ENCODE results near the gene CFH.
"Not testable (repeated sequence)": the region's sequence is repeated elsewhere in the genome, so short reads cannot be mapped to it uniquely, and the experiment has no call there.

CFH gene

DNA sequence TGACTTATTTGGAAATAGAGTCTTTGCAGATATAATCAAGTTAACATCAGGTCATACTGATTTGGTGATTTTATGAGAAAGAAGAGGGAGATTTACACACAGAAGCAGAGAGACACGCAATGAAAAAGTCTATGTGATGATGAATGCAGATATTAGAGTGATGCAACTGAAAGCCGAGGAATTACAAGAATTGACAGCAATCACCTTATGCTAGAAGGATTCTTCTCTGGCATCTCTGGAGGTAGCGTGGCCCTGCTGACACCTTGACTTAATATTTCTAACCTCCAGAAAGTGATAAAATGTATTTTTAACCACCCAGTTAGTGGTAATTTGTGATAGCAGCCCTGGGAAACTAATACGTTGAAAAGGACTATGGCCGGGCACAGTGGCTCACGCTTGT, 14.2 kb upstream of the CFH start:
- no peak overlapping the region for H3K9ac ChIP-seq
- H3K4me1 ChIP-seq, result no peaks in the 10 kb centered on the region
- no peaks in the 10 kb centered on the region for H3K36me3 ChIP-seq
- H3K4me2 ChIP-seq, result no peak overlapping the region
- no peak for TF ChIP-seq Cebpa-rat (IDR thresholded peaks at IDR 0.05)
- no peaks in the 10 kb centered on the region for H4K20me1 ChIP-seq
- H3K4me3 ChIP-seq, result no peak overlapping the region
- H3K9me3 ChIP-seq (replicated peaks in 1 of 11), result no peaks in the 10 kb centered on the region
- no peak overlapping the region for H3K27ac ChIP-seq
- H3K27me3 ChIP-seq, result no peaks in the 10 kb centered on the region

DNA sequence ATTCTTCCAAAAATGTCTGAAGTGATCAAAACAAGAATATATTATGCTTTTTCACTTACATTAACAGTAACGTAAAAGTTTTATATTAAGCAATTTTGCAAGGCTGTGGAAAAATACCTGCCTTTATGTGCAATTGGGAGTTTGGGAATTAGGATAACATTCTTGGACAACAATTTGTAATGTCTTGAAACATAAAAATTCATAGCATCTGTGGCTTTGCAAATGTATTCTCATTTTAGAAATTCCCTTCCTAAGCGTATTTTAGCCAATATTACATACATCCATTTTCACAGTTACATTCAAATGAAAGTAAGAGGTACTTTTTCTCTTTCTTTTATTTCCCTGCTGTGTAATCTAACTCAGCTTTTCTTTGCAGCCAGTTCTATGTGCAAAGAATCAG, 13.4 kb upstream of the CFH start:
- H3K9me3 ChIP-seq (replicated peaks in 1 of 11), result no peaks in the 10 kb centered on the region
- H3K4me3 ChIP-seq, result no peak overlapping the region
- no peak for TF ChIP-seq Cebpa-rat (IDR thresholded peaks at IDR 0.05)

GRCh38 chr1:196639291-196639690, 12.6 kb upstream of the CFH start:
- H3K4me3 ChIP-seq; H3K9ac ChIP-seq; H3K27me3 ChIP-seq; H3K36me3 ChIP-seq; H3K4me1 ChIP-seq; H3K27ac ChIP-seq; H4K20me1 ChIP-seq; H3K4me2 ChIP-seq; H3K9me3 ChIP-seq (replicated peaks in 1 of 11): not testable (repeated sequence)

More for the DNA sequence above, 13.4 kb upstream of the CFH start:
- no peaks in the 10 kb centered on the region for H3K36me3 ChIP-seq
- H3K9ac ChIP-seq, result no peak overlapping the region
- no peaks in the 10 kb centered on the region for H3K27me3 ChIP-seq
- no peak overlapping the region for H3K27ac ChIP-seq
- H3K4me2 ChIP-seq, result no peak overlapping the region
- no peaks in the 10 kb centered on the region for H4K20me1 ChIP-seq
- H3K4me1 ChIP-seq, result no peaks in the 10 kb centered on the region

GRCh38 chr1:196640976-196641375, 10.9 kb upstream of the CFH start:
- Histone ChIP-seq H3K36me3 (no peaks in the 10 kb centered on the region), H3K27me3 (no peaks in the 10 kb centered on the region), H3K4me3 (no peak overlapping the region), H3K27ac (no peak overlapping the region), H3K9ac (no peak overlapping the region), H4K20me1 (no peaks in the 10 kb centered on the region), H3K4me2 (no peak overlapping the region), H3K4me1 (no peaks in the 10 kb centered on the region), H3K9me3 (replicated peaks in 1 of 11) (no peaks in the 10 kb centered on the region)
- no peak for TF ChIP-seq Cebpa-rat (IDR thresholded peaks at IDR 0.05)

GRCh38 chr1:196649990-196650389, 1.9 kb upstream of the CFH start:
- TF ChIP-seq Cebpa-rat (IDR thresholded peaks at IDR 0.05), result no peak
- H3K4me2 ChIP-seq, result no peak overlapping the region
- no peaks in the 10 kb centered on the region for H3K27me3 ChIP-seq
- no peaks in the 10 kb centered on the region for H4K20me1 ChIP-seq
- peaks cover 7 to 17% (median 13%) of the 10 kb centered on the region in 10 experiments; a peak in 18 of 20 replicates for H3K4me1 ChIP-seq
- H3K4me3 ChIP-seq, result no peak overlapping the region
- H3K9ac ChIP-seq, result no peak overlapping the region
- H3K9me3 ChIP-seq (replicated peaks in 1 of 11), result no peaks in the 10 kb centered on the region
- H3K36me3 ChIP-seq, result no peaks in the 10 kb centered on the region
- no peak overlapping the region for H3K27ac ChIP-seq

- no peak overlapping the region for H3K9ac ChIP-seq
- no peak overlapping the region for H3K4me3 ChIP-seq
- H3K27ac ChIP-seq, result no peak overlapping the region; a peak in 1 of 22 replicates
- H3K27me3 ChIP-seq, result no peaks in the 10 kb centered on the region
- H3K4me1 ChIP-seq, result peaks cover 7 to 19% (median 13%) of the 10 kb centered on the region in 10 experiments; a peak in 18 of 20 replicates
- H3K36me3 ChIP-seq, result no peaks in the 10 kb centered on the region
- H4K20me1 ChIP-seq, result no peaks in the 10 kb centered on the region
- H3K4me2 ChIP-seq, result peak overlapping the region in 1 of 11 experiments; percentile 76; a peak in 1 of 22 replicates
- TF ChIP-seq Cebpa-rat (IDR thresholded peaks at IDR 0.05), result no peak
- no peaks in the 10 kb centered on the region for H3K9me3 ChIP-seq (replicated peaks in 1 of 11)
Observed at GRCh38 chr1:196650403-196650802, 1.4 kb upstream of the CFH start.

GRCh38 chr1:196651079-196651478, 764 bp upstream of the CFH start:
- H3K4me3 ChIP-seq, result peak overlapping the region in 2 of 10 experiments; percentile 39 to 55; a peak in 2 of 20 replicates
- no peak for TF ChIP-seq Cebpa-rat (IDR thresholded peaks at IDR 0.05)
- H3K4me1 ChIP-seq, result peaks cover 7 to 19% (median 13%) of the 10 kb centered on the region in 10 experiments; a peak in 18 of 20 replicates
- no peaks in the 10 kb centered on the region for H3K9me3 ChIP-seq (replicated peaks in 1 of 11)
- no peaks in the 10 kb centered on the region for H4K20me1 ChIP-seq
- peak overlapping the region in 1 of 11 experiments; percentile 38; a peak in 2 of 22 replicates for H3K9ac ChIP-seq
- no peaks in the 10 kb centered on the region for H3K27me3 ChIP-seq
- H3K27ac ChIP-seq, result peak overlapping the region in 10 of 11 experiments; percentile 3 to 66 (median 48); a peak in 13 of 22 replicates
- no peaks in the 10 kb centered on the region for H3K36me3 ChIP-seq
- H3K4me2 ChIP-seq, result peak overlapping the region; percentile 41 to 86 (median 71); a peak in 18 of 22 replicates

DNA sequence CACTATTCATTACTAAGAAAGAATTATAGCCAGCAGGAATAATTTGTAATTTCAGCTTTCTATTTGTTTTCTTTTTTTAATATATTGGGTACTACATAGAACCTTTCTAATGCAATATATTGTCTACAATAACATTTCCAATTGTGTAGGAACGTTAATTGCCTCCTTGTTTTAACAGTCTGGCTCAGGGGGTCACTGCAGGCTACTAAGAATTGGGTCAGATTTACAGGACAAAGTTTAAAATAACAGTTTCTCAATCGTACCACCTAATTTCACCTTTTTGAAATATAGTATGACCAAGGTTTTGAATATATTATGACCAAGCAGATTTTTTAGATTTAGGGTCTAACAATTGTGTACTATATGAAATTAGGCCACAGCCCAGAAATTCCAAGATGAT, 2.4 kb downstream of the CFH start:
- H3K27me3 ChIP-seq, result no peaks in the 10 kb centered on the region
- peak overlapping the region in 2 of 11 experiments; percentile 35 to 72; a peak in 2 of 22 replicates for H3K4me2 ChIP-seq
- no peak overlapping the region for H3K9ac ChIP-seq
- no peaks in the 10 kb centered on the region for H3K36me3 ChIP-seq
- H3K4me3 ChIP-seq, result no peak overlapping the region
- no peaks in the 10 kb centered on the region for H3K9me3 ChIP-seq (replicated peaks in 1 of 11)
- TF ChIP-seq Cebpa-rat (IDR thresholded peaks at IDR 0.05), result no peak
- peaks cover 7 to 19% (median 13%) of the 10 kb centered on the region in 10 experiments; a peak in 18 of 20 replicates for H3K4me1 ChIP-seq
- no peaks in the 10 kb centered on the region for H4K20me1 ChIP-seq
- H3K27ac ChIP-seq, result no peak overlapping the region

DNA sequence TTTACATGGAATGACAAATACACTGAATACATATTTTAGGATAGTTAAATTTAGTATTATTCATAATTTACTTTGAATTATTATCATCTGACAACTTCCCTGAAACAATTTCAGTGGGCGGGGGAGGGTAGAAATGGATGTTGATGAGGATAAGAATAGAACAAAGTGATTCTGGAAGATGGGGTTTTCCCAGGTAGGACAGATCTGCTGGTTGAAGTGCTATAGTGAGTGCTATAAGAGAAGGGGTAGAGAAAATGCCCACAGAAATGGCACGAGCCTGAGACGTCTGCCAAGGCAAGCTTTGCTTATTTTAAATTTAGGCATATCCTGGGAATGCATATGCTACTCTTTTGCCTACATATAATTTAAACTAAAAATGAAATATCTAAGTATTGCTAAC, 3.2 kb downstream of the CFH start:
- Histone ChIP-seq H3K4me2 (no peak overlapping the region), H3K27ac (no peak overlapping the region), H4K20me1 (no peaks in the 10 kb centered on the region), H3K4me1 (peaks cover 7 to 19% (median 13%) of the 10 kb centered on the region in 10 experiments; a peak in 18 of 20 replicates), H3K27me3 (no peaks in the 10 kb centered on the region), H3K36me3 (no peaks in the 10 kb centered on the region), H3K9me3 (replicated peaks in 1 of 11) (no peaks in the 10 kb centered on the region), H3K4me3 (no peak overlapping the region), H3K9ac (no peak overlapping the region)
- TF ChIP-seq Cebpa-rat (IDR thresholded peaks at IDR 0.05), result no peak

GRCh38 chr1:196655494-196655893, 3.7 kb downstream of the CFH start:
- Histone ChIP-seq H3K36me3 (no peaks in the 10 kb centered on the region), H3K27me3 (no peaks in the 10 kb centered on the region), H4K20me1 (no peaks in the 10 kb centered on the region), H3K9ac (no peak overlapping the region), H3K9me3 (replicated peaks in 1 of 11) (no peaks in the 10 kb centered on the region), H3K4me3 (no peak overlapping the region), H3K4me1 (peaks cover 7 to 17% (median 13%) of the 10 kb centered on the region in 10 experiments; a peak in 18 of 20 replicates), H3K27ac (no peak overlapping the region), H3K4me2 (no peak overlapping the region)
- no peak for TF ChIP-seq Cebpa-rat (IDR thresholded peaks at IDR 0.05)
